SU-DHL-6 (cell line): Measurements from ENCODE around the gene CRYBG3.

Experiments
- EZH2phosphoT487 ChIP-seq: fragments of 200-600 bp; sonication (generic), shearing (Covaris generic); conservative IDR thresholded peaks from 2 replicates; pipeline ENCODE4 v1.6.1; 2018; ENCODE audit warnings: mild to moderate bottlenecking, antibody characterized with exemption, low read length, moderate library complexity, mixed read lengths
- TF ChIP-seq, protein P1 (sequence below): fragments of 200-600 bp; sonication (generic); IDR thresholded peaks from one replicate; pipeline ENCODE4 v1.5.1; 2017; ENCODE audit warnings: antibody characterized with exemption, mild to moderate bottlenecking, low read length, moderate library complexity; ENCODE audit not compliant: insufficient read depth, poor library complexity, severe bottlenecking

DNA sequence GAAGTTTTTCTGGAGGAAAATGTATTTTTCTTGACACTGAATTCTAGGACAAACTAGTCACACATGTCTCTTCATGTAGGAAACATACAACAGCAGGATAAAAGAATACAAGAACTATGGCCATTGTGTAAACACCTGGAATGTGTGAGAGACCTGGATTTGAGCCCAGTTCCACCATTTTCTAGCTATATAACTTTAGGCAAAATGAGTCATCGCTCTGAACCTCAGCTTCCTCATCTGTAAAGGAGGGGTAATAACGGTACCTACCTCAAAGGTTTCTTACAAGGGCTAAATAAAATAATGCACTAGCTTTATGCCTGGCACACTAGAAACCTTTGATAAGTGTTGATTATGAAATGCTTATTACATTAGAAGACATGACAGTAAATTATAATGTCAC, 92.6 kb downstream of the CRYBG3 start:
- TF ChIP-seq, protein P1, sequence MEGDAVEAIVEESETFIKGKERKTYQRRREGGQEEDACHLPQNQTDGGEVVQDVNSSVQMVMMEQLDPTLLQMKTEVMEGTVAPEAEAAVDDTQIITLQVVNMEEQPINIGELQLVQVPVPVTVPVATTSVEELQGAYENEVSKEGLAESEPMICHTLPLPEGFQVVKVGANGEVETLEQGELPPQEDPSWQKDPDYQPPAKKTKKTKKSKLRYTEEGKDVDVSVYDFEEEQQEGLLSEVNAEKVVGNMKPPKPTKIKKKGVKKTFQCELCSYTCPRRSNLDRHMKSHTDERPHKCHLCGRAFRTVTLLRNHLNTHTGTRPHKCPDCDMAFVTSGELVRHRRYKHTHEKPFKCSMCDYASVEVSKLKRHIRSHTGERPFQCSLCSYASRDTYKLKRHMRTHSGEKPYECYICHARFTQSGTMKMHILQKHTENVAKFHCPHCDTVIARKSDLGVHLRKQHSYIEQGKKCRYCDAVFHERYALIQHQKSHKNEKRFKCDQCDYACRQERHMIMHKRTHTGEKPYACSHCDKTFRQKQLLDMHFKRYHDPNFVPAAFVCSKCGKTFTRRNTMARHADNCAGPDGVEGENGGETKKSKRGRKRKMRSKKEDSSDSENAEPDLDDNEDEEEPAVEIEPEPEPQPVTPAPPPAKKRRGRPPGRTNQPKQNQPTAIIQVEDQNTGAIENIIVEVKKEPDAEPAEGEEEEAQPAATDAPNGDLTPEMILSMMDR: no peak
- no peak for TF ChIP-seq EZH2phosphoT487
